ENCODE measurements around the gene PDAP1.
"Not testable (repeated sequence)": the region's sequence is repeated elsewhere in the genome, so short reads cannot be mapped to it uniquely, and the experiment has no call there.

The PDAP1 gene

DNA sequence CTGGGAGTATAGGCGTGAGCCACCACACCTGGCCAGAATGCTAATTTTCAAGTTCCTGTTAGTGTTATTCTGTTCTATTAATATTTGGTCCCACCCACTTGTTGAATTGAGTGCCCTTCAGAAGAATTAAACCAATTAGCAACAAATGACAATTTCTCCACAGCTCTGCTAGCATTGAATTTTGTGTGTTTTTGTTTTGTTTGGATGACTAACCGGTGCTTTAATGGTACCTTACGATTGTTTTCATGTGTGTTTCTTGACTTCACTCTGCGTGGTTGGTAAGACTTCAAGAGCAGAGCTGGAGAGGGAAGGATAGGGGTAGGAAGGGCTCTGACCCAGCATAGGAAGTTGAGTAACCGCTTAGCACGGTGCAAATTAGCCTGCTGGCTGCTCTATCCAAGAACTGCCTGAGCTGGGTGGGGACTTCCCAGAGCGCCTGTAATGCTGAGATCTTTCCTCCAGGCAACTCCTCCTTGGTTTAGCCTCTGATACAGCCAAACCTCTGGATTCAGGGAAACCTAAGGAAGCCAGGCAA is 29.3 kb downstream of the PDAP1 start:
- DNase-seq (ENCODE audit: low read depth in 2 of 2): peak in 1 of 2 donors; percentile 37

DNA sequence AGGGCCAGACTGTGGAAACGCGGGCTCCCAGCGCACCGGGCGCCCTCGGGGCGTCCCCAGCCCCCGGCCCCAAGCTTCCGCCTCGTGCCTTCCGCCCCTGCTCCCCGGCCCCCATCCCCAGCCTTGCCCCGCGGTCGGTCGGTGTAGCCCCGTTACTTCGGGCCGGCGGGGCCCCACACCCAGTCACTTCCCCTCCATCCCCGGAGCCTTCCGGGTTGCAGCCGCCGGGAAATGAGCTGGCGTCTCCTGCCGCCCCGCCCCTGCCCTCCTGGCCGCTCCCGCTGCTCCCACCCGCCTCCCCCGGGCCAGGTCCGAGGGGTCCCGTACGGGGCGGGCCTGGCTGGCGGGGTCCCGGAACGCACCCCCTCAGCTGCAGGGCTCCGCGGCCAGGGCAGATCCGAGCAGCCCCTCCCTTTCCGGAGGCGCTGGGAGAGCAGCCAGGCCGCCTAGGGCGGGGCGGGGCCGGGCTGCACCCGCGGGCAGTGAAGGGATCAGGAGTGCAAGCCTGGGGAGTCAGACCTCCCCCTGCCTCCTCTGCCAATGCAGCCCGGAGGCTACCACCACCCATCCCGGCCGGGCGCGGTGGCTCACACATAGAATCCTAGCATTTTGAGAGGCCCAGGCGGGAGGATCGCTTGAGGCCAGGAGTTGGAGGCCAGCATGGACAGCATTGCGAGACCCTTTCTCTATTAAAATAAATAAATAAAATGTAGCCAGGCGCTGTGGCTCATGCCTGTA is 33.2 kb downstream of the PDAP1 start:
- DNase-seq (ENCODE audit: low read depth in 2 of 2): peak in 1 of 2 donors; percentile 64

DNA sequence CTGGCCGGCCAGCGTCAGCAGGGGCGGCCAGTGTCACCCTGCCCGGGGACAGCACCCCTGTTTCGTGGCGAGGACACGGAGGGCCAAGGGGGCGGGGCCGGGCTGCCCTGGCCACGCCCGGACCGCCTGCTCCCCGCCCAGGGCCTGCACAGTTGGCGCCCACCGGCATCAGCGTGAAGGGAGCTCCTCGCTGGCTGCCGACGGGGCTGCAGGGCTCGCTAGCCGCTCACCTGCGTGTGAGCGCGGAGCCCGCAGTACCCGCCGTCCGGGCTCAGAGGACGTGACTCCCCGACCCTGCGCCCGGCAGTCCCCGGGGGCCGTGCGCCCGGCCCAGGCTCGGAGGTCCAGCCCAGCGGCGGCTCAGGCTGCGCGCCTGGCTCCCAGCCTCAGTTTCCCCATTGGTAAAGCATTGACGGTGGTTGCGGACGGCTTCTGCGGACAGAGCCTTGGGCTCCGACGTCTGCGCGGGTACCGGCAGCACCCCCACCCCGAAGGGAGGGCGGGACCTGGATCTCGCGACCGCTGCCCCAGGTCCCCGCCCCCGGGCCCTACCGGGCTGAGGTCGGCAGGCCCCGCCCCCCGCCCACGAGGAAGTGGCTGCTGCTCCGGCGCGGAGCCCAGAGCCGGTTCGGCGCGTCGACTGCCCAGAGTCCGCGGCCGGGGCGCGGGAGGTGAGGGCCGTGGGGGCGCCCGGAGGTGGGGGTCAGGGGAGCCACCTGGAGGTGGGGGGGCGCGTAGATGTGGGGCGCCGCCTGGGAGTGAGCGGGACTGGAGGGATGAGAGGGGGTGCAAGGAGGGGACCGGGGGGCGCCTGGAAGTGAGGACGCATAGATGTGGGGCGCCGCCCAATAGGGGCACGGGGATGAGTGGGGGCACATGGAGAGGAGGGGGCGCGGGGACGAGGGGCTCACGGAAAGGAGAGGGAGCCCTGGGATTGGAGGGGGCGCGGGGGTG is 34.0 kb downstream of the PDAP1 start, which contains the start of gene ARPC1B:
TSS of gene ARPC1B (plus strand) at position 620 of the 954 bp plus-strand sequence. CDS start 10,985 bp downstream, outside the sequence.
- peak; percentile 80 to 90 for DNase-seq (ENCODE audit: low read depth in 2 of 2)

DNA sequence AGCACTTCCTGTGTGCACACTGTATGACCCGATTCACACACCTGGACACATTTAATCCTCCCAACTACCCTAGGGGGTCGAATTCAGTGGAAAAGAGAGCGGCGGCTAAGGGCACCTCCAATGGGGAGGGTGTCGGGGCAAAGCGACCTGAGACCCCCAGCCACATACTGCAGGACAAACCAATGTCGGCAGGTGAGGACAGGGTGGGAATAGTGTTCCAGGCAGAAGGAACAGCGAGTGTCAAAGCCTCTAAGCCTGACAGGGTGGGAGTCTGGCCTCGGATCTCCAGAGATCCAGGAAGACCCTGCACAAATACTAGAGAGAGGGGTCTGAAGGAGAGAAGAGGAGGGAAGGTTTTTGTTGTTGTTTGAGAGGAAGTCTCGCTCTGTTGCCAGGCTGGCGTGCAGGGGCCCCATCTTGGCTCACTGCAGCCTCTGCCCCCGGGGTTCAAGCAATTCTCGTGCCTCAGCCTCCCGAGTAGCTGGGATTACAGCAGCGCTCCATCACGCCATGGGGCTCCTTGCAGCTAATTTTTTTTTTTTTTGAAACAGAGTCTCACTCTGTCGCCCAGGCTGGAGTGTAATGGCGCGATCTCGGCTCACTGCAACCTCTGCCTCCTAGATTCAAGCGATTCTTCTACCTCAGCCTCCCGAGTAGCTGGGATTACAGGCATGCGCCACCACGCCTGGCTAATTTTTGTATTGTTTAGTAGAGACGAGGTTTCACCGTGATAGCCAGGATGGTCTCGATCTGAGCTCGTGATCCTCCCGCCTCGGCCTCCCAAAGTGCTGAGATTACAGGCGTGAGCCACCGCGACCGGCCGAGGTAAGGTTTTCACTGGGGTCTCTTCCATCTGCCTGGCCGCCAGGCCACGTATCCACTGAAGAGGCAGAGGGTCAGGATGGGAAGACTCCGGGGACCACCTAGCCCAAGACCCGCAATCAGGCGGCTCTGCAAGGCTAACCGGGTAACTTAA is 35.0 kb downstream of the PDAP1 start:
- no peak for DNase-seq (ENCODE audit: low read depth in 2 of 2)

DNA sequence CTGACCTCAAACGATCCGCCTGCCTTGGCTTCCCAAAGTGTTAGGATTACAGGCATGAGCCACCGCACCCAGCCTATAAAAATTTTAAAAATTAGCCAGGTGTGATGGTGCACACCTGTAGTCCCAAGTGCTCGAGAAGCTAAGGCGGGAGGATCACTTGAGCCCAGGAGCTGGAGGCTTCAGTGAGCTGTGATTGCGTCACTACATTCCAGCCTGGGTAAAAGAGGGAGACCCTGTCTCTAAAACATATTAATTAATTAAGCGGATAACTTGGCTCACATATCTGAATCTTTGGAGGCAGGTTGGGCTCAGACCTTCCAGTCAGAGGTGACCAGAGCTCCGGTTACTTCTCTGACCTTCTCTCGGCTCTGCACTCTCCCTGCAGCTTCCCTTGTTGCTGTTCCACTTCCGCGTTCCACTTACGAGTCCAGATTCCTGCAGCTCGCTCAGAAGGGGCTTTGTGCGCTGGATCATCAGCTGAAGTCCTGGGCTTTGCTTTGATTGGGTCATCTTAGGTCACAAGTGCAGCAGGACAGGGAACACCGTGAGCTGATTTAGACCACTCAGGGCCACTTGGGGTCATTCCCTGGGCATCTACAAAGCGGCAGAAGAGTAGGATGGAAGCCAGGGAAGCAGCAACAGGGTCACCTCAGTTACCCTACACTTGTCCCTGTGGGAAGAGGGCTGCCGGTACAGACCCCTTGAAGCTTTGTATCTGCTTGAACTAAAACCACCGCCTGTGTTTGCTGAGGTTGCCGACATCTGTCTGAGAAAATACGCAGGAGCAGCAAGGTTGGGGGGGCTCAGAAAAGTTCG is 35.9 kb downstream of the PDAP1 start:
- DNase-seq (ENCODE audit: low read depth in 2 of 2): no peak

DNA sequence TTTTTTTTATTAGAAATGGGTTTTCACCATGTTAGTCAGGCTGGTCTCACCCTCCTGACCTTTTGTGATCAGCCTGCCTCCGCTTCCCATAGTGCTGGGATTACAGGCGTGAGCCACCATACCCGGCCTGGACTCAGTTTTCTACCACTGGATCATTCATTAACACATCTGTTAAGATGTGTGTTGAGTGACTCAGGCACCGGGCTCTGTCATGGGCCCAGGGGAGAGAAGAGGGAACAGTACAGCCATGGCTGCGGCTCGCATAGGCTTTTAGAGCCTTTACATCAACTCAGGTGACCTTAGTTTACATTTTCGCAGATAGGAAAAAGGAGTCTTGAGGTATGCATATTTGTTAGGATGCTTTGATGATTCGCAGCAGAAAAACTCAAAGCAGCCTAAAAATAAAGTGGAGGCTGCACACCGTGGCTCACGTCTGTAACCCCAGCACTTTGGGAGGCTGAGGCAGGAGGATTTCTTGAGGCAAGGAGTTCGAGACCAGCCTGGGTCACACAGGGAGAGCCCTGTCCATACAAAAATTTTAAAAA is 36.9 kb downstream of the PDAP1 start:
- DNase-seq (ENCODE audit: low read depth in 2 of 2): no peak

DNA sequence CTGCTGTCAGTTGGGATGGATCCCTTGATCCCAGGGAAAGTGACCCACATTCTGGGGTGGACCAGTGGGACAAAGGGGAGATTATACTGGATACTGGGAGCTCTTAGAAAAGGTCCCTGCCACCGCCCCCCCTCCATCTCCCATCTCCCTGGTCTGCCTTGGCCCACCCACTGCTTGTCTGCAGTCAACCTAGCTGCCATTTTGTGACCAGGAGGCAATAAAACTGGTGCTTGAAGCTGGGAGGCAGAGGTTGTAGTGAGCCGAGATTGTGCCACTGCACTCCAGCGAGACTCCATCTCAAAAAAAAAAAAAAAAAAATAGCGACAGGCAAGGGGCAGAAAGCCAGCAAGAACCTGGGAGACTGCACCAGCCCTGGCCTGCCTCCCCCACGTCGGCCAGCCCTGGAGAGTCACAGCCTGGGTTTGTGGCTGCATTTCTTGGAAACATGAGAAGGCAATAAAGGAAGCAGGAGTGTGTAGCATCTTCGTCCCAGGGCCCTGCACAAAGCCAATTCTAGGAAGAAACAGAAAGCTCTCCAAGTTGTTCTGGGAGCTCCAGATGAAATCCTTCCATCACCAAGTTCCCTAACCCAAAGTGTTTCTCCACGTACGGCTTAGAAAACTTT is 38.5 kb downstream of the PDAP1 start:
- DNase-seq (ENCODE audit: low read depth in 2 of 2): no peak

DNA sequence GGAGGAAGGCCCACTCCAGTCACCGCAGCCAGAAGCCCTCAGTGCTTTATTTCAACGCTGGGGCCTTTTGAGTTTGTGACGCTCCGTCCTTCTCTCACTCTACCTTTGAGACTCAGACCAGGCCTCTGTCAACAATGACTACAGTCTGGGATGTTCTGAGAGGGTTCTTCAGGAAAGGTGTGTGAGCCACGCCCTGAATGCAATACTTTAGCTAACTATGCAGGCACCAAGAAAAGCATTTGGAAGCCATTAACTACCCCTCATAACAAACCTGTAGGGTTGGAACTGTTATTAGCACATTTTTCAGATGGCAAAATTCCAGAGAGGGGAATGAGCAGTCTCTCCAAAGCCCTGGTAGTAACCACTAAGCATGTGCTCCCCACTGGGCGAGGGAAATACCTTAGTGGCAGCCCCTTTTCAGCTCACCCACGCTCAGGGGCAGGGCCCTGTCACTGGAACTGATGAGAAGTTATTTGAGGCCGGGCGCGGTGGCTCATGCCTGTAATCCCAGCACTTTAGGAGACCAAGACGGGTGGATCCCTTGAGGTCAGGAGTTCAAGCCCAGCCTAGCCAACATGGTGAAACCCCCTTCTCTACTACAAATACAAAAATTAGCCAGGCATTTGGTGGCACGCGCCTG is 39.5 kb downstream of the PDAP1 start:
- no peak for DNase-seq (ENCODE audit: low read depth in 2 of 2)

DNA sequence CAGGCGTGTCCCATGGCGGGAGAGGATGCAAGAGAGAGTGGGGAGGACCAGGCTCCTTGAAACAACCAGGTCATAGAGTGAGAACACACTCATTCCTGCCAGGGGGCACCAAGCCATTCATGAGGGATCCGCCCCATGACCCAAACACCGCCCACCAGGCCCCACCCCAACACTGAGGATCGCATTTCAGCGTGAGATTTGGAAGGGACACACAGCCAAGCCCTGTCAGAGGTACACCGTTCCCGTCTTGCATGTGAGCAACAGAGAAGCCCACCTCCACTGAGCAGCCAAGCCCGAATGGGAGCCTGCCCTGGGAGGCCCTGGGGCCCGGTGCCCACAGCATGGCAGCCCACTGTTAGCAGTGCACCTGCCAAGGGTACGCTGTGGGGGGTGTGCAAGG is 41.8 kb downstream of the PDAP1 start:
- no peak for DNase-seq (ENCODE audit: low read depth in 2 of 2)

DNA sequence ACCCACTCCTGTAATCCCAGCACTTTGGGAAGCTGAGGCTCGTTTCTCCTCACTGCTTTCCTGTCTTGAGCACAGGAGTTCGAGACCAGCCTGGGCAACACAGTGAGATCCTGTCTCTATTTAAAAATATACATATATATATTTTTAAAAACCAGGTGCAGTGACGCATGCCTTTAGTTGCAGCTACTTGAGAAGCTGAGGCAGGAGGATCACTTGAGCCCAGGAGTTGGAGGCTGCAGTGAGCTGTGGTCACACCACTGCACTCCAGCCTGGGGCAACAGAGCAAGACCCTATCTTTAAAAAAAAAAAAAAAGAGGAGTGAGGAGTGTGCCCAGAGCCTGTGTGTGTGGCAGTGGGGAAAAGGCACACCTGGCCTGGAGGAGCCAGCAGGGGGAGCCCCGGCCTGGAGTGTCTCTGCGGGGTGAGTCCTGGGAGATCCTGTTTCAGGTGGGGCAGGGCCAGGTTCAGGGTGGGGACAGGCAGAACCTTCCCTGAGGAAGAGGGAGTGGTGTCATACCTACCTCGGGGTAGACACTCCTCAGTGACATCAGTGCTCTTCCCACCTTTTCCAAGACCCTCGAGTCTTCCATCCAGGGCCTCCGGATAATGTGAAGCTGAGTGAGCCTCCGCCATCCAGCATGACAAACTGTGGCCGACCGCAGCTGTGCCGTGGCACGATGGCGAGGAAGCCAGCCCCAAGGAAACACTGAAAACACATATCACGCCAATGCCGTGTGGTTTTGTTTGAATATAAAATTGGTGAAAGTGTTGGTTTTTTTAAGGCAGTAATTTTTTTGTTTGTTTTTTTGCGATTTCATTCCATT is 42.9 kb downstream of the PDAP1 start:
- peak in 1 of 2 donors; percentile 38 for DNase-seq (ENCODE audit: low read depth in 2 of 2)

DNA sequence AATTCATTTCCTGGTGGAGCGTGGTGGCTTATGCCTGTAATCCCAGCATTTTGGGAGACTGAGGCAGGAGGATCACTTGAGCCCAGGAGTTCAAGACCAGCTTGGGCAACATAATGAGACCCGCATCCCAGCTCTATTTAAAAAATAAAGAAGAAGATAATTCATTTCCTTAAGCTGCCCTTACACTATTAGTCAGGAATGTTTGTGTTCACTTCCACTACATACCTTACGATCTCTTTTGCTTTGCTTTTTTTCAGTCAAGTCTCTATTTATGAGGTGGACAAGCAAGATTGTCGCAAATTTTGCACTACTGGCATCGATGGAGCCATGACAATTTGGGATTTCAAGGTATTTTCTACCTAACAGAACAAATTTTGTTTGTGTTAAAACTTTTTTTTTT is 45.1 kb downstream of the PDAP1 start:
- no peak for DNase-seq (ENCODE audit: low read depth in 2 of 2)

DNA sequence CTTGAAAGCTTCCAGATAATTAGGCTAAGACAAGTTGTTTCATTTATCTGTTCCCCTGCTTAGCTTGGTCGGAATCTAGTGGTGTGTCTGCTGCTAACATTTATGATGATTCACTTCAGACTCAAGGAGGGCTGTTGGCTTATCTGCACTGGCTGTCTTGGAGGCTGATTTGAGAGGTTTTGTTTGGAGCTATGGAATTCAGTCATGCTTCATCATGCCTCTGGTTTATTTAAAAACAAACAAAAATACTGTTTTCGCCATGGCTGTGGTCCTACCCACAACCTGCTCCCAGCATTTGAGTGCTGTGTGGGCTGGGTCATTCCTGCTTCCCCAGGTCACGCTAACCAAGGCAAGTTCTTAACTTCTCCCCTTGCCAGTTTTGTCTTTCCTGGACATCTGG is 45.6 kb downstream of the PDAP1 start:
- no peak for DNase-seq (ENCODE audit: low read depth in 2 of 2)

DNA sequence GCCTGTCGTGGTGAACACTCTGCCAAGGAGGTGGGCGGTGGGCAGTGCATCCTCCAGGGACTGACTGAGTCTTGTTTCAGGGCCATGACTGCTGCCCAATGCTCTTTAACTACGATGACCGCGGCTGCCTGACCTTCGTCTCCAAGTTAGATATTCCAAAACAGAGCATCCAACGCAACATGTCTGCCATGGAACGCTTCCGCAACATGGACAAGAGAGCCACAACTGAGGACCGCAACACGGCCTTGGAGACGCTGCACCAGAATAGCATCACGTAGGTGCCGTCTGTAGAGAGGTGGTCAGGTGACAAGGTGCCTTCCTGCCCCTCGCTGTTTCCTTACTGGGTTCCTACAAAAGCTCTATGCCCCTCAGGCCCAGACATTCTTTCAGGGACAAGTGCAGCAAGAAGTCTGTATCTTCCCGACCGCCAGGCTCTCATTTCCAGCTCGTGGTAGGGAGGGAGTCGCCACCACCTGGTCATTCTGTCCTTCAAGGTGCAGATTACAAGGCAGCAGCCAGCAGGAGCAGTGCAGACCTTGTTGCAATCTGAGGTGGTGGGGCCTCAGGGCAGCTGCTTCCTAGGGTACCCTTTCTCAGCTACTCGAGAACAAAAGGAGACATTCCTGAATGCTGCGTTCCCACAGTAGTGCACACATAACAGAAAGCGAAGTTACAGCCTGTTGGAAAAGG is 48.8 kb downstream of the PDAP1 start:
- no peak for DNase-seq (ENCODE audit: low read depth in 2 of 2)

DNA sequence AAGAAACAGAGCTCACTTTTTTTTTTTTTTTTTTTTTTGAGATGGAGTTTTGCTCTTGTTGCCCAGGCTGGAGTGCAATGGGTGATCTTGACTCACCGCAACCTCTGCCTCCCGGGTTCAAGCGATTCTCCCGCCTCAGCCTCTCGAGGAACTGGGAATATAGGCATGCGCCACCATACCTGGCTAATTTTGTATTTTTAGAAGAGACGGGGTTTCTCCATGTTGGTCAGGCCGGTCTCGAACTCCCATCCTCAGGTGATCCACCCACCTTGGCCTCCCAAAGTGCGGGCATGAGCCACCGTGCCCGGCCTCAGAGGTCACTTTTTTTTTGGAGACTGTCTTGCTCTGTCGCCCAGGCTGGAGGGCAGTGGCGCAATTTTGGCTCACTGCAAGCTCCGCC is 49.9 kb downstream of the PDAP1 start:
- not testable (repeated sequence) for DNase-seq (ENCODE audit: low read depth in 2 of 2)

DNA sequence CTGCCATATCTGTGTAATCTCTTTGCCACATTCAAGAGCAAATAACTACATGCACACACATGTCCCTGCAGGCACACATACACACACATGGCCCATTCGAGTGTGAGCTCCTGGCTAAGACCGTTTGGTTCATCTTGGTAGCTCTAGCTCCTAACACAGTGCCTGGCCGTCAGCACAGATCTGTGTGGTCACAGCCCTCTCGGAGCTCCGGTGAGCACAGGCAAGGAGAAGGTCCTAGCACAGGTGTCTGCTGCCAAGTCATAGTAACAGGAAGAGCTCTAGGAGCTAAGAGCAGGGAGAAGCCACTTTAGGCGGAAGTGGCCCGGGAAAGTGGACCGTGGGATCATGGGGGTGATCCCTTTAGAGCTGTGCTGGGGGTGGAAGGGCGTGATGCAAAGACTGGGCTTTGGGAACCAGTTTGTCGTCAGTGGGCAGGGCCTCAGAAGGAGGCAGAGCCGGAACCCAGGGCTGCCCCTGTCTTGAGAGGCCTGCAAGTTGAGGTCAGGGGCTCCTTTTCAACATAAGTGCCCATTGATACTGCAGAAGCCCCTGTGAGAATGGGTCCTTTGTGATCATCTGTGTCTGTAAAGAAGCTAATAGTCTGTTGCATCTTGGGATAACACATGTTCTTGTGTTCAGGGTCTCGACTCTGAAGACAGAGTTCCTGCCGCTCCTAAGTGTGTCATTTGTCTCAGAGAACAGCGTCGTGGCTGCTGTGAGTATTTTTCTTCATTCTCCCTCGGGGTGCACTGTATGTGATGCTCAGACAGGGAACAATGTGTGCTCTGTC is 50.5 kb downstream of the PDAP1 start:
- no peak for DNase-seq (ENCODE audit: low read depth in 2 of 2)

DNA sequence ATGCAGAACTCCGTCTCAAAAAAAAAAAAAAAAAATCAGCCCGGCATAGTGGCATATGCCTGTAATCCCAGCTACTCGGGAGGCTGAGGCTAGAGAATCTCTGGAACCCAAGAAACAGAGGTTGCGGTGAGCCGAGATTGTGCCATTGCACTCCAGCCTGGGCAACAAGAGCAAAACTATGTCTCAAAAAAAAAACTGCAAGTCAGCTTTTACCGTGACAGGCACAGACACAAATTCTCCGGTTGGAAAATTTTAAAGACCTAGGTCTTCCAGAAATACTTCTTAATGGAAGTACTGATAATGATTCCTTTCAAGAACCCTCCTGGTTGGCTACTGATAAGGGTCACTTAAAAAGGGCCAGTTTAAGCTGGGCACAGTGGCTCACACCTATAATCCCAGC is 53.3 kb downstream of the PDAP1 start:
- DNase-seq (ENCODE audit: low read depth in 2 of 2): no peak

DNA sequence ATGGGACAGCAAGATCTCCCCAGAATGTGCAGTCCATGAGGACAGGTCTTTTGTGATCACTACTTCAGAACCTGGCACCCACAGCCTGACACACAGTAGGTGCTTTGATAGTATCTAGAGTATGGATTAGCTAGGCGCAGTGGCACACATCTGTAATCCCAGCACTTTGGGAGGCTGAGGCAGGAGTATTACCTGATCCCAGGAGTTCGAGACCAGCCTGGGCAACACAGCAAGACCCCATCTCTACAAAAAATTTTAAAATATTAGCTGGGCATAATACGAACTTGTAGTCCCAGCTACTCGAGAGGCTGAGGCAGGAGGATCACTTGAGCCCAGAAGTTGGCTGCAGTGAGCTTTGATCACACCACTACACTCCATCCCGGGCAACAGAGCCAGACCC is 56.1 kb downstream of the PDAP1 start:
- no peak for DNase-seq (ENCODE audit: low read depth in 2 of 2)

All from stimulated activated CD4-positive, alpha-beta T cell treated with anti-CD3 and anti-CD28 coated beads, Interleukin-4, amount 100 ng/mL, for 48 hours (primary cell).